ENCODE results near the gene RTKN. TPM values are rescaled to one million over a fixed set of nuclear protein-coding genes. Genes with fewer than 3 reads are reported as not detected.
A peak's percentile ranks its signal among the peaks of the same experiment; 100 is the strongest.

The RTKN gene
- total and polyA plus RNA-seq, 2 of the 13 experiments (the other 11 are each of a cell fraction or from before 2014, with no cell fraction given) = 159 to 166 TPM

GRCh38 chr2:74441690-74442482 is at the start of gene RTKN (continued):
- TF ChIP-seq RERE (CRISPR knock-in tag; IDR thresholded peaks at IDR 0.05; ENCODE audit: low read depth) (no peak), ESRRA (CRISPR knock-in tag; IDR thresholded peaks at IDR 0.05; ENCODE audit: low read depth) (peak; percentile 55; the same call in 1 of the 2 replicates), ZNF446 (CRISPR knock-in tag; IDR thresholded peaks at IDR 0.05) (peak; percentile 89; the same call in 1 of the 2 replicates), ZNF616 (CRISPR knock-in tag; IDR thresholded peaks at IDR 0.05; ENCODE audit: low read depth) (0 out of 2 replicates have a peak, but pooled peaks have one; percentile 24), GABPA (IDR thresholded peaks at IDR 0.05; ENCODE audit: low read depth, low read length) (no peak), GABPA (CRISPR knock-in tag; IDR thresholded peaks at IDR 0.05; ENCODE audit: low read depth) (peak; percentile 41; the same call in 1 of the 2 replicates), SRF (IDR thresholded peaks at IDR 0.05; ENCODE audit: low read depth, low read length) (0 out of 2 replicates have a peak, but pooled peaks have one; percentile 36), MAFF (IDR thresholded peaks at IDR 0.05; ENCODE audit: low read depth, low read length) (no peak), ZNF317 (CRISPR knock-in tag; IDR thresholded peaks at IDR 0.05) (no peak; the same call in 1 of the 2 replicates), SRSF1 (optimal IDR thresholded peaks at IDR 0.05; ENCODE audit: low read depth, low read length) (no peak), KDM6A (CRISPR knock-in tag; IDR thresholded peaks at IDR 0.05; ENCODE audit: low read depth) (0 out of 2 replicates have a peak, but pooled peaks have one; percentile 16)
- TF ChIP-seq, protein P1, sequence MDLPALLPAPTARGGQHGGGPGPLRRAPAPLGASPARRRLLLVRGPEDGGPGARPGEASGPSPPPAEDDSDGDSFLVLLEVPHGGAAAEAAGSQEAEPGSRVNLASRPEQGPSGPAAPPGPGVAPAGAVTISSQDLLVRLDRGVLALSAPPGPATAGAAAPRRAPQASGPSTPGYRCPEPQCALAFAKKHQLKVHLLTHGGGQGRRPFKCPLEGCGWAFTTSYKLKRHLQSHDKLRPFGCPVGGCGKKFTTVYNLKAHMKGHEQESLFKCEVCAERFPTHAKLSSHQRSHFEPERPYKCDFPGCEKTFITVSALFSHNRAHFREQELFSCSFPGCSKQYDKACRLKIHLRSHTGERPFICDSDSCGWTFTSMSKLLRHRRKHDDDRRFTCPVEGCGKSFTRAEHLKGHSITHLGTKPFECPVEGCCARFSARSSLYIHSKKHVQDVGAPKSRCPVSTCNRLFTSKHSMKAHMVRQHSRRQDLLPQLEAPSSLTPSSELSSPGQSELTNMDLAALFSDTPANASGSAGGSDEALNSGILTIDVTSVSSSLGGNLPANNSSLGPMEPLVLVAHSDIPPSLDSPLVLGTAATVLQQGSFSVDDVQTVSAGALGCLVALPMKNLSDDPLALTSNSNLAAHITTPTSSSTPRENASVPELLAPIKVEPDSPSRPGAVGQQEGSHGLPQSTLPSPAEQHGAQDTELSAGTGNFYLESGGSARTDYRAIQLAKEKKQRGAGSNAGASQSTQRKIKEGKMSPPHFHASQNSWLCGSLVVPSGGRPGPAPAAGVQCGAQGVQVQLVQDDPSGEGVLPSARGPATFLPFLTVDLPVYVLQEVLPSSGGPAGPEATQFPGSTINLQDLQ (CRISPR knock-in tag; IDR thresholded peaks at IDR 0.05) = peak; percentile 96
- TF ChIP-seq, protein P2, sequence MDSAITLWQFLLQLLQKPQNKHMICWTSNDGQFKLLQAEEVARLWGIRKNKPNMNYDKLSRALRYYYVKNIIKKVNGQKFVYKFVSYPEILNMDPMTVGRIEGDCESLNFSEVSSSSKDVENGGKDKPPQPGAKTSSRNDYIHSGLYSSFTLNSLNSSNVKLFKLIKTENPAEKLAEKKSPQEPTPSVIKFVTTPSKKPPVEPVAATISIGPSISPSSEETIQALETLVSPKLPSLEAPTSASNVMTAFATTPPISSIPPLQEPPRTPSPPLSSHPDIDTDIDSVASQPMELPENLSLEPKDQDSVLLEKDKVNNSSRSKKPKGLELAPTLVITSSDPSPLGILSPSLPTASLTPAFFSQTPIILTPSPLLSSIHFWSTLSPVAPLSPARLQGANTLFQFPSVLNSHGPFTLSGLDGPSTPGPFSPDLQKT (CRISPR knock-in tag; IDR thresholded peaks at IDR 0.05; ENCODE audit: borderline replicate concordance) = no peak
- TF ChIP-seq, protein P3, sequence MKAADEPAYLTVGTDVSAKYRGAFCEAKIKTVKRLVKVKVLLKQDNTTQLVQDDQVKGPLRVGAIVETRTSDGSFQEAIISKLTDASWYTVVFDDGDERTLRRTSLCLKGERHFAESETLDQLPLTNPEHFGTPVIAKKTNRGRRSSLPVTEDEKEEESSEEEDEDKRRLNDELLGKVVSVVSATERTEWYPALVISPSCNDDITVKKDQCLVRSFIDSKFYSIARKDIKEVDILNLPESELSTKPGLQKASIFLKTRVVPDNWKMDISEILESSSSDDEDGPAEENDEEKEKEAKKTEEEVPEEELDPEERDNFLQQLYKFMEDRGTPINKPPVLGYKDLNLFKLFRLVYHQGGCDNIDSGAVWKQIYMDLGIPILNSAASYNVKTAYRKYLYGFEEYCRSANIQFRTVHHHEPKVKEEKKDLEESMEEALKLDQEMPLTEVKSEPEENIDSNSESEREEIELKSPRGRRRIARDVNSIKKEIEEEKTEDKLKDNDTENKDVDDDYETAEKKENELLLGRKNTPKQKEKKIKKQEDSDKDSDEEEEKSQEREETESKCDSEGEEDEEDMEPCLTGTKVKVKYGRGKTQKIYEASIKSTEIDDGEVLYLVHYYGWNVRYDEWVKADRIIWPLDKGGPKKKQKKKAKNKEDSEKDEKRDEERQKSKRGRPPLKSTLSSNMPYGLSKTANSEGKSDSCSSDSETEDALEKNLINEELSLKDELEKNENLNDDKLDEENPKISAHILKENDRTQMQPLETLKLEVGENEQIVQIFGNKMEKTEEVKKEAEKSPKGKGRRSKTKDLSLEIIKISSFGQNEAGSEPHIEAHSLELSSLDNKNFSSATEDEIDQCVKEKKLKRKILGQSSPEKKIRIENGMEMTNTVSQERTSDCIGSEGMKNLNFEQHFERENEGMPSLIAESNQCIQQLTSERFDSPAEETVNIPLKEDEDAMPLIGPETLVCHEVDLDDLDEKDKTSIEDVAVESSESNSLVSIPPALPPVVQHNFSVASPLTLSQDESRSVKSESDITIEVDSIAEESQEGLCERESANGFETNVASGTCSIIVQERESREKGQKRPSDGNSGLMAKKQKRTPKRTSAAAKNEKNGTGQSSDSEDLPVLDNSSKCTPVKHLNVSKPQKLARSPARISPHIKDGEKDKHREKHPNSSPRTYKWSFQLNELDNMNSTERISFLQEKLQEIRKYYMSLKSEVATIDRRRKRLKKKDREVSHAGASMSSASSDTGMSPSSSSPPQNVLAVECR (CRISPR knock-in tag; IDR thresholded peaks at IDR 0.05; ENCODE audit: borderline replicate concordance) = peak; percentile 87
- TF ChIP-seq, protein P4, sequence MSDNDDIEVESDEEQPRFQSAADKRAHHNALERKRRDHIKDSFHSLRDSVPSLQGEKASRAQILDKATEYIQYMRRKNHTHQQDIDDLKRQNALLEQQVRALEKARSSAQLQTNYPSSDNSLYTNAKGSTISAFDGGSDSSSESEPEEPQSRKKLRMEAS (IDR thresholded peaks at IDR 0.05) = peak; percentile 60
